NT2/D1 (cell line): ENCODE data around the gene HAND2.

ENCODE experiments used
- YY1 ChIP-seq: IDR thresholded peaks from 2 replicates; pipeline ENCODE4 v1.6.1; 2011; ENCODE audit not compliant: insufficient read length, insufficient read depth
- ZNF274 ChIP-seq: IDR thresholded peaks from 2 replicates; pipeline ENCODE4 v1.6.1; 2011; ENCODE audit warnings: mild to moderate bottlenecking, low read depth, low read length

GRCh38 chr4:173526027-173526482, 4.0 kb downstream of the HAND2 start:
- TF ChIP-seq YY1 (no peak), ZNF274 (no peak)
